Measurements from ENCODE around the gene RASAL1.

The RASAL1 gene

GRCh38 chr12:113060336-113060960, 75.1 kb downstream of the RASAL1 start:
- no peak for DNase-seq (ENCODE audit: low read depth, low spot score)
- in situ Hi-C loops (cut with HindIII; ENCODE audit: low sequenced_read_pairs), result no loop called here
- H3K4me3 ChIP-seq (ENCODE audit: low read depth, low read length), result no peak overlapping the region
- no peak for TF ChIP-seq CTCF (IDR thresholded peaks at IDR 0.05; ENCODE audit: low read depth, low read length)

GRCh38 chr12:113059071-113059595, 76.4 kb downstream of the RASAL1 start:
- DNase-seq (ENCODE audit: low read depth, low spot score), result no peak
- in situ Hi-C loops (cut with HindIII; ENCODE audit: low sequenced_read_pairs), result no loop called here

GRCh38 chr12:113058553-113058952, 77.0 kb downstream of the RASAL1 start:
- DNase-seq (ENCODE audit: low read depth, low spot score), result no peak
- in situ Hi-C loops (cut with HindIII; ENCODE audit: low sequenced_read_pairs), result no loop called here
- no peak for TF ChIP-seq CTCF (IDR thresholded peaks at IDR 0.05; ENCODE audit: low read depth, low read length)
- no peak overlapping the region for H3K4me3 ChIP-seq (ENCODE audit: low read depth, low read length)

More at GRCh38 chr12:113059071-113059595, 76.4 kb downstream of the RASAL1 start:
- H3K4me3 ChIP-seq (ENCODE audit: low read depth, low read length), result no peak overlapping the region
- no peak for TF ChIP-seq CTCF (IDR thresholded peaks at IDR 0.05; ENCODE audit: low read depth, low read length)

GRCh38 chr12:113057565-113058485, 77.7 kb downstream of the RASAL1 start:
- no peak for DNase-seq (ENCODE audit: low read depth, low spot score)
- in situ Hi-C loops (cut with HindIII; ENCODE audit: low sequenced_read_pairs), result no loop called here
- H3K4me3 ChIP-seq (ENCODE audit: low read depth, low read length), result no peak overlapping the region
- no peak for TF ChIP-seq CTCF (IDR thresholded peaks at IDR 0.05; ENCODE audit: low read depth, low read length)

GRCh38 chr12:113056631-113057488, 78.7 kb downstream of the RASAL1 start, which contains the start of gene DTX1:
DTX1 (plus strand) TSS chr12:113056730; CDS start chr12:113058193, 1,463 bp downstream.
- no peak for DNase-seq (ENCODE audit: low read depth, low spot score)
- no peak for TF ChIP-seq CTCF (IDR thresholded peaks at IDR 0.05; ENCODE audit: low read depth, low read length)
- H3K4me3 ChIP-seq (ENCODE audit: low read depth, low read length), result no peak within 1 kb of the TSS
- in situ Hi-C loops (cut with HindIII; ENCODE audit: low sequenced_read_pairs), result no loop called here

GRCh38 chr12:113056381-113056630, 79.3 kb downstream of the RASAL1 start:
- in situ Hi-C loops (cut with HindIII; ENCODE audit: low sequenced_read_pairs), result no loop called here
- H3K4me3 ChIP-seq (ENCODE audit: low read depth, low read length), result no peak overlapping the region
- no peak for TF ChIP-seq CTCF (IDR thresholded peaks at IDR 0.05; ENCODE audit: low read depth, low read length)
- DNase-seq (ENCODE audit: low read depth, low spot score), result no peak

Data from astrocyte of the spinal cord (primary cell).